SK-N-SH (cell line): ENCODE data around the gene TERC. TPM values are rescaled to one million over a fixed set of nuclear protein-coding genes. Genes with fewer than 3 reads are reported as not detected.

ENCODE experiments used
- CTCF ChIA-PET: fragments of 300-600, 350-600 bp; formaldehyde crosslinking; extraction: SDS; loops from one replicate; lab custom pipeline; 2021; lab: Yijun Ruan, JAX
- POLR2A ChIA-PET: fragments of 350-600 bp; sonication (Branson Sonifier 250); formaldehyde crosslinking; extraction: SDS; loops from one replicate; lab custom pipeline; 2020; ENCODE audit warnings: antibody characterized with exemption, inconsistent platforms; lab: Yijun Ruan, JAX
- DNase-seq: peaks from one replicate; pipeline ENCODE4 v3.0.0; 2012
- H2AFZ ChIP-seq: fragments of 200-600 bp; sonication (generic); 2 replicates; pipeline ENCODE4 v1.8.1; 2016; ENCODE audit warnings: antibody characterized with exemption, mild to moderate bottlenecking, low read depth
- H3F3A ChIP-seq: fragments of 200-600 bp; sonication (generic); replicated peaks from 2 replicates; pipeline ENCODE3; 2016; ENCODE audit warnings: antibody characterized with exemption, mild to moderate bottlenecking; ENCODE audit not compliant: insufficient read depth
- H3K27ac ChIP-seq, 2 experiments: fragments of 200-500 bp in 1 of 2; fragments of 200-600 bp in 1 of 2; sonication (Bioruptor generic) in 1 of 2; sonication (generic), shearing (Covaris generic) in 1 of 2; 2 replicates each; pipeline versions ENCODE4 v1.5.1 to v1.6.1; 2014 to 2016; ENCODE audit warnings: low read depth in 2 of 2, inconsistent platforms in 1 of 2, low read length in 1 of 2, mild to moderate bottlenecking in 1 of 2, mixed read lengths in 1 of 2
- H3K27me3 ChIP-seq: fragments of 200-600 bp; sonication (generic), shearing (Covaris generic); 2 replicates; pipeline ENCODE4 v1.6.1; 2016; ENCODE audit warnings: mixed run types; ENCODE audit not compliant: insufficient read depth
- H3K36me3 ChIP-seq, 2 experiments: fragments of 200-500 bp in 1 of 2; fragments of 200-600 bp in 1 of 2; sonication (Bioruptor generic) in 1 of 2; sonication (generic) in 1 of 2; replicated peaks in 1 of 2; 2 replicates each; pipeline versions ENCODE3 to v1.5.1; 2014 to 2016; ENCODE audit warnings: low read length in 1 of 2, mild to moderate bottlenecking in 1 of 2; ENCODE audit not compliant: insufficient read depth in 2 of 2, control insufficient read depth in 1 of 2
- H3K4me1 ChIP-seq, 2 experiments: fragments of 200-500 bp in 1 of 2; fragments of 200-600 bp in 1 of 2; sonication (Bioruptor generic) in 1 of 2; sonication (generic), shearing (Covaris generic) in 1 of 2; 2 replicates each; pipeline versions ENCODE4 v1.5.1 to v1.6.1; 2014 to 2016; ENCODE audit warnings: low read depth in 1 of 2, low read length in 1 of 2, mixed run types in 1 of 2; ENCODE audit not compliant: insufficient read depth in 2 of 2, control insufficient read depth in 1 of 2
- H3K4me2 ChIP-seq: fragments of 200-600 bp; sonication (generic), shearing (Covaris generic); 2 replicates; pipeline ENCODE4 v1.6.1; 2017; ENCODE audit warnings: mixed run types
- H3K4me3 ChIP-seq, 2 experiments: fragments of 200-500 bp in 1 of 2; fragments of 200-600 bp in 1 of 2; sonication (Bioruptor generic) in 1 of 2; sonication (generic), shearing (Covaris generic) in 1 of 2; 2 replicates each; pipeline versions ENCODE4 v1.5.1 to v1.8.1; 2014 to 2016; ENCODE audit warnings: low read depth in 2 of 2, inconsistent platforms in 1 of 2, low read length in 1 of 2, mild to moderate bottlenecking in 1 of 2, mixed read lengths in 1 of 2, moderate library complexity in 1 of 2
- H3K79me2 ChIP-seq: fragments of 200-600 bp; sonication (generic); 2 replicates; pipeline ENCODE4 v1.8.1; 2017; ENCODE audit warnings: mild to moderate bottlenecking; ENCODE audit not compliant: insufficient read depth
- H3K9ac ChIP-seq: fragments of 200-600 bp; sonication (generic); 2 replicates; pipeline ENCODE4 v1.6.1; 2017; ENCODE audit warnings: mixed run types
- H3K9me2 ChIP-seq: fragments of 200-600 bp; sonication (generic); 2 replicates; pipeline ENCODE4 v1.6.1; 2017; ENCODE audit warnings: mixed run types
- H3K9me3 ChIP-seq: fragments of 200-600 bp; sonication (generic); 2 replicates; pipeline ENCODE4 v1.6.1; 2017; ENCODE audit warnings: mixed run types, mild to moderate bottlenecking, moderate library complexity
- H4K20me1 ChIP-seq: fragments of 200-600 bp; sonication (generic); 2 replicates; pipeline ENCODE4 v1.6.1; 2017; ENCODE audit warnings: mild to moderate bottlenecking, mixed run types; ENCODE audit not compliant: insufficient read depth
- ELF1 ChIP-seq: IDR thresholded peaks from 2 replicates; pipeline ENCODE4 v1.4.0; 2012
- GABPA ChIP-seq: IDR thresholded peaks from 2 replicates; pipeline ENCODE4 v1.4.0; 2012; ENCODE audit warnings: low read depth, mild to moderate bottlenecking
- GATA2 ChIP-seq: sonication (generic); formaldehyde crosslinking; IDR thresholded peaks from 2 replicates; pipeline ENCODE4 v1.5.0; 2020; ENCODE audit warnings: mild to moderate bottlenecking, missing genetic modification reagents
- MAX ChIP-seq: IDR thresholded peaks from 2 replicates; pipeline ENCODE4 v1.4.0; 2012; ENCODE audit warnings: low read depth
- MEF2A ChIP-seq: IDR thresholded peaks from 2 replicates; pipeline ENCODE4 v1.4.0; 2012; ENCODE audit warnings: low read depth, borderline replicate concordance
- MXI1 ChIP-seq: IDR thresholded peaks from 2 replicates; pipeline ENCODE4 v1.6.1; 2012; ENCODE audit warnings: mild to moderate bottlenecking, low read depth, low read length, improper control_type of control experiment
- NRF1 ChIP-seq: IDR thresholded peaks from 2 replicates; pipeline ENCODE4 v1.6.1; 2012; ENCODE audit warnings: low read depth, mild to moderate bottlenecking, low read length
- PBX3 ChIP-seq: IDR thresholded peaks from 2 replicates; pipeline ENCODE4; 2012
- RCOR1 ChIP-seq: fragments of 150-350 bp; IDR thresholded peaks from 2 replicates; pipeline ENCODE4 v1.6.1; 2017; ENCODE audit warnings: antibody characterized with exemption, low read length
- RFX5 ChIP-seq: IDR thresholded peaks from 2 replicates; pipeline ENCODE4 v1.6.1; 2012; ENCODE audit warnings: mild to moderate bottlenecking, improper control_type of control experiment, low read length
- SMC3 ChIP-seq: IDR thresholded peaks from 2 replicates; pipeline ENCODE4 v1.6.1; 2012; ENCODE audit warnings: low read depth, low read length, improper control_type of control experiment
- WGBS: methylation state at CpG from one replicate; pipeline ENCODE4 v1.1.6; 2017; ENCODE audit warnings: low lambda C conversion rate; 5-methylcytosine and 5-hydroxymethylcytosine counted together
- polyA plus RNA-seq, 3 experiments: library from polyadenylated mRNA; depleted of rRNA; stranded (reverse); fragments of >200 nt; gene quantifications; 2 replicates each; pipeline ENCODE4 v1.2.3, GENCODE V29; 2012
- TF ChIP-seq, protein P1 (sequence below): fragments of 150-350 bp; IDR thresholded peaks from 2 replicates; pipeline ENCODE4 v1.6.1; 2017; ENCODE audit warnings: antibody characterized with exemption, low read length, low read depth, borderline replicate concordance
- TF ChIP-seq, protein P2 (sequence below): IDR thresholded peaks from 2 replicates; pipeline ENCODE4 v1.4.0; 2012; ENCODE audit warnings: low read depth, borderline replicate concordance

TERC gene
- polyA plus RNA-seq, 1 of the 3 experiments (the other 2 are of a cell fraction): 0.64 TPM

- TF ChIP-seq SMC3 (no peak), MXI1 (no peak), ELF1 (no peak), RFX5 (no peak), RCOR1 (no peak), MEF2A (no peak), GABPA (no peak), NRF1 (no peak), GATA2 (CRISPR knock-in tag) (no peak)
- TF ChIP-seq, protein P1, sequence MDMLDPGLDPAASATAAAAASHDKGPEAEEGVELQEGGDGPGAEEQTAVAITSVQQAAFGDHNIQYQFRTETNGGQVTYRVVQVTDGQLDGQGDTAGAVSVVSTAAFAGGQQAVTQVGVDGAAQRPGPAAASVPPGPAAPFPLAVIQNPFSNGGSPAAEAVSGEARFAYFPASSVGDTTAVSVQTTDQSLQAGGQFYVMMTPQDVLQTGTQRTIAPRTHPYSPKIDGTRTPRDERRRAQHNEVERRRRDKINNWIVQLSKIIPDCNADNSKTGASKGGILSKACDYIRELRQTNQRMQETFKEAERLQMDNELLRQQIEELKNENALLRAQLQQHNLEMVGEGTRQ: no peak
- TF ChIP-seq, protein P2, sequence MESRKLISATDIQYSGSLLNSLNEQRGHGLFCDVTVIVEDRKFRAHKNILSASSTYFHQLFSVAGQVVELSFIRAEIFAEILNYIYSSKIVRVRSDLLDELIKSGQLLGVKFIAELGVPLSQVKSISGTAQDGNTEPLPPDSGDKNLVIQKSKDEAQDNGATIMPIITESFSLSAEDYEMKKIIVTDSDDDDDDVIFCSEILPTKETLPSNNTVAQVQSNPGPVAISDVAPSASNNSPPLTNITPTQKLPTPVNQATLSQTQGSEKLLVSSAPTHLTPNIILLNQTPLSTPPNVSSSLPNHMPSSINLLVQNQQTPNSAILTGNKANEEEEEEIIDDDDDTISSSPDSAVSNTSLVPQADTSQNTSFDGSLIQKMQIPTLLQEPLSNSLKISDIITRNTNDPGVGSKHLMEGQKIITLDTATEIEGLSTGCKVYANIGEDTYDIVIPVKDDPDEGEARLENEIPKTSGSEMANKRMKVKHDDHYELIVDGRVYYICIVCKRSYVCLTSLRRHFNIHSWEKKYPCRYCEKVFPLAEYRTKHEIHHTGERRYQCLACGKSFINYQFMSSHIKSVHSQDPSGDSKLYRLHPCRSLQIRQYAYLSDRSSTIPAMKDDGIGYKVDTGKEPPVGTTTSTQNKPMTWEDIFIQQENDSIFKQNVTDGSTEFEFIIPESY: no peak
- TF ChIP-seq, all 33 proteins: peak for 0
- Histone ChIP-seq H3K36me3 (peaks cover 0 to 10% of the 10 kb centered on the region in 2 experiments), H3K79me2 (no peaks in the 10 kb centered on the region), H3K27me3 (no peaks in the 10 kb centered on the region), H3K9ac (no peak overlapping the region), H3K27ac (no peak overlapping the region), H3K9me2 (no peaks in the 10 kb centered on the region), H3K4me3 (no peak overlapping the region), H3K4me2 (no peak overlapping the region), H3K4me1 (no peaks in the 10 kb centered on the region), H2AFZ (no peak overlapping the region), H4K20me1 (no peaks in the 10 kb centered on the region), H3K9me3 (no peaks in the 10 kb centered on the region), H3F3A (no peaks in the 10 kb centered on the region)
- ChIA-PET CTCF (interaction anchor here (1.2 kb wide), 1 partner anchor 182 kb away, joined by 4 read pairs; no protein-coding TSS in a partner anchor), POLR2A (no interaction called here)
- no peak for DNase-seq
- WGBS: 93% methylated on average over 3 of the region's 3 CpGs
These were observed 39.8 kb upstream of the TERC start for GRCh38 chr3:169804681-169805080.

GRCh38 chr3:169792359-169792758 is 27.5 kb upstream of the TERC start:
- H4K20me1 ChIP-seq: no peaks in the 10 kb centered on the region
- TF ChIP-seq SMC3 (no peak), MAX (no peak), PBX3 (no peak)
- H3K27ac ChIP-seq: no peak overlapping the region
- CTCF ChIA-PET: interaction anchor here (1.0 kb wide), 1 partner anchor 9 kb away, joined by 3 read pairs; no protein-coding TSS in a partner anchor
- H3K9me3 ChIP-seq: no peaks in the 10 kb centered on the region
- 0 out of 4 replicates have a peak, but pooled peaks cover 0 to 4% of the 10 kb centered on the region in 2 experiments for H3K4me1 ChIP-seq
- no peak overlapping the region for H3K4me3 ChIP-seq
- H3F3A ChIP-seq: peaks cover 14% of the 10 kb centered on the region
- DNase-seq: no peak
- WGBS: 100% methylated on average over 1 of the region's 1 CpG
- no peaks in the 10 kb centered on the region for H3K27me3 ChIP-seq
- H3K36me3 ChIP-seq: peaks cover 52 to 77% of the 10 kb centered on the region in 2 experiments
- no peaks in the 10 kb centered on the region for H3K9me2 ChIP-seq
- H3K79me2 ChIP-seq: peaks cover 4% of the 10 kb centered on the region
- no peak overlapping the region for H2AFZ ChIP-seq
- no peak overlapping the region for H3K4me2 ChIP-seq
- POLR2A ChIA-PET: no interaction called here
- H3K9ac ChIP-seq: no peak overlapping the region
